ENCODE results near the gene TXNL1.
"Not testable (repeated sequence)": the region's sequence is repeated elsewhere in the genome, so short reads cannot be mapped to it uniquely, and the experiment has no call there.

Gene TXNL1

DNA sequence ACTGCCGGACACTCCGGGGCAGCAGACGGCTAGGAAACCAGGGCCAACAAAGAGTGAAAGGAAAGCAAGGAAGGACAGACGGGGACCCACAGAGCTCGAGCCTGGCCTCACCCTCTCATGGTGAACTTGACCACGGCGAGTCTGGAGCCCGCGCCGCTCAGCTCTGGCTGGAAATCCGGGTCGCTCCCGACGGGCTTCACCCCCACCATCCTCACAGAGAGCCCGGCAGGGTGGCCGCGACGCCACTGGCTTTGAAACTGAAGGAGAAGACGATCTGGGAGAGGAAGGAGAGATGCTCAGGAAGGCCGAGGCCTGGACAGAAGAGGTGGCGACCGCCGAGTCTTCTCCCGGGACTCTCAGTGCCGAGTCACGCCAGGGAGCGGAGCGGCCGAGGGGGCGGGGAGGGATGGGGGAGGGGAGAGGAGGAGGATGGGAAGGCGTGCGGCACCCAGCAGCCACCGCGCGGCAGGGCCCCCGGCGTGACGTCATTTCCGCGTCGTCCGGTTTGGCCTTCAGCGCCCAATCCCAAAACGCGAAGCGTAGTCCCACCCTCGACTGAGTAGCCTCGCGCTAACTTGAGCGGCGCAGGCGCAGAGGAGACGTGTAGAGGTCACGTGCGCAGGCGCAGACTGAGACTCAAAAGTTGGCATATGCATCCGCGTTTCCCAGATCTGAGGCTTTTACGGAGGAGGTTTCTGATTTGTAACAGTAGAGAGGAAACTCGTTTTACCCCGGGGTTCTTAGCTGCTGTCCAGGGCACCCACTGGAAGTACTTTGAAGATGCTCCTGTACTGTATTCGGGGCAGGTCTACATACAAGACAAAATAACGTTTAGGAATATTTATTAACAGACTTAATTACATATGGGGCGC, at the start of gene TXNL1:
TXNL1 (minus strand) TSS at position 361 of the 872 bp plus-strand sequence; CDS start at position 209, 152 bp downstream.
- DNase-seq = peak; percentile 97 to 98 (median 98)

DNA sequence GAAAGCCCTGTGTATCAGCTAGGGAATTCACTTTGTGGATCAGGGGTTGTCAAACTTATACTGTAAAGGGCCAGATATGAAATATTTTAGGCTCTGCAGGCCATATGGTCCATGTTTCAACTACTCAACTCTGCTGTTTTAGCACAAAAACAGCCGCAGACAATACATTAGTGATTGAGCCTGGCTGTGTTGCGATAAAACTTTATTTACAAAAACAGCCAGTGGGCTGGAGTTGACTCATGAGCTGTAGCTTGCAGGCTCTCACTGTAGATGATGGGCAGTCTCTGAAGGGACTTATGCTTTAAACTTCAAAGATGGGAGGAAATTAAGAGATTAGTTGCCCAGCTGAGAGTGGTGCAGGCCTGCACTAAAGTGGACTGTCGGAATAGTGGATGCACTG, 45.9 kb upstream of the TXNL1 start:
- no peak for DNase-seq

DNA sequence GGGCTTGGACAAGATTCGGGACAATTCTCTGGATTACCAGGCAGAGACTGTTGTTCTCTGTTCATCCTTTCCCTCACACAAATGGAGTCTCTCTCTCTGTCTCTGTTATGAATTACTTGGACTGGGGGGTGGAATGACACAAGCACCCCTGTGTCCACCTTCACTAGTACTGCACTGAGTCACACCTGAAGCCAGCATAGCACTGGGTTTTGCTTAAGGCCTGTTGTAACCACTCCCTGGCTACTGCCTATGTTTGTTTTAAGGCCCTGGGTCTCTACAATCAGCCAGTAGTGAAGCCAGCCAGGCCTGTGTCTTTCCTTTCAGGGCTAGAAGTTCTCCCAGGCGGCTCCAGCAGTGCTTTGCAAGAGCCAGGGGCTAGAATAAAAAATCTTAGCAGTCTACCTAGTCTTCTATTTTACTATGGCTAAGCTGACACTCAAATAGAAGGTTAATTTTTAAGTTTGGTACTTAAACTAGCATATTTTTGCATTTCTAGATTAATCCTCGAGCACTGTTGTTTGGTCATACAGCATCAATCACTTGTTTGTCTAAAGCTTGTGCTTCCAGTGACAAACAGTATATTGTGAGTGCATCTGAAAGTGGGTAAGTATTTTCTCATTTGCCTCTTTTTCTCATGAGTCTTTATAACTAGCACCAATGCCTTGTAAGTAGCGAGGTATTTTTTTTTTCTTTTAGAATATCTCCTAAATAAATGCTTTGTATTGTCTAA, 40.6 kb upstream of the TXNL1 start:
- DNase-seq = no peak

DNA sequence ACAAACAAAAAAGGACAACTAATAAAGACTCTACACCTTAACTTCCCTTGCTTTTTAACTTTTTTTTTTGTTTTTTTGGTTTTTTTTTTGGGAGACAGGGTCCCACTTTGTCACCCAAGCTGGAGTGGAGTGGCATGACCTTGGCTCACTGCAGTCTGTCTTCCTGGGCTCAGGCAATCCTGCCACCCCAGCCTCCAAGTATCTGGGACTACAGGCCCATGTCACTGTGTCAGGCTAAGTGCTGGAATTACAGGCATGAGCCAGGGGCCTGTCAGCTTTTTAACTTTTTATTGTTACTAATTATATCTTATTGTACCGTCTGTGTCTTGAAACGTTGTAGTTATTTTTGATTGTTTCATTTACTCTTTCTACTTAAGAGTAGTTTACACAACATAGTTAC, 38.2 kb upstream of the TXNL1 start:
- DNase-seq = no peak

DNA sequence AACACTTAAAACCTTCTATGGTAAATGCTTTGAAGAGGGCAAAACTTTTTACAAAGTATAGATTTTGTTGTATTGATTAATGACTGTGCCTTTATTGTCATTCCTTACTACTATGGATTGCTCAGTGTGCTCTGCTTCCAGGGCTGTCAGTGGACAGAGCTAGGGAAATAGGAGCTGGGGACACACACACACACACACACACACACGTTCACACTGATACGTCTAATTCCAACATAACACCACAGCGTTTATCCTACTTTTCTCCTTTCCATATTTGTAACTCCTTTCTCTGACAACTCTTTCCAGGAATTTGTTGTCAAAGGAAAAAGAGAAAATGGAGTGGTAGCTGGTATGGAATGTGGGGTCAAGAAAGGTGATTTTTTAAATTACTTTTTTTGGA, 34.6 kb upstream of the TXNL1 start:
- no peak for DNase-seq

DNA sequence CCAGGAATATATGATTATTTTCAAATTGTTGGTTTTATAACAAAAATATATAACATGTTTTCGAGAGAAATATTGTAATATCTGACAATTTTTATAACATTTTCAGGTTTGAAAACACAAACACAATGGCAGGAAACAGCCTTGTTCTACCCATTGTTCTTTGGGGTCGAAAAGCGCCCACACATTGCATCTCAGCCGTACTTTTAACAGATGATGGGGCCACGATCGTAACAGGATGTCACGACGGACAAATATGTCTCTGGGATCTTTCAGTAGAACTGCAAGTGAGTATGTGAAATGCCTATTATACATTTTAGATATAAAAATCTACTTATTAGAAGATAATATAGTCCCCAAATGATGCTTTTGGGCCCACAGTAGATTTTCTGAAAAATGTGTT, 34.0 kb upstream of the TXNL1 start:
- no peak for DNase-seq

DNA sequence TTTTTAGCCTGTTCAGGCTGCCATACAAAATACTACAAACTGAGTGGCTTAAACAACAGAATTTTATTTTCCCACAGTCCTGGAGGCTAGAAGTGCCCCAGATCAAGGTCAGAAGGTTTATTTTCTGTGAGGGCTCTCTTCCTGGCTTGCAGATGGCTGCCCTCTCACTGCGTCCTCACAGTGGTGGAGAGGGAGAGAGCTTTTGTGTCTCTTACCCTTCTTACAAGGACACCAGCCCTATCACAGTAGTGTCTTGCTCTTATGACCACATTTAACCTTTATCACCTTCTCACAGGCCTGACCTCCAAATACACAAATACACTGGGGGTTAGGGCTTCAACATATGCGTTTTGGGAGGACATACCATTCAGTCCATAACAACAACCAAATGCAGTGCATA, 24.5 kb upstream of the TXNL1 start:
- DNase-seq = no peak

DNA sequence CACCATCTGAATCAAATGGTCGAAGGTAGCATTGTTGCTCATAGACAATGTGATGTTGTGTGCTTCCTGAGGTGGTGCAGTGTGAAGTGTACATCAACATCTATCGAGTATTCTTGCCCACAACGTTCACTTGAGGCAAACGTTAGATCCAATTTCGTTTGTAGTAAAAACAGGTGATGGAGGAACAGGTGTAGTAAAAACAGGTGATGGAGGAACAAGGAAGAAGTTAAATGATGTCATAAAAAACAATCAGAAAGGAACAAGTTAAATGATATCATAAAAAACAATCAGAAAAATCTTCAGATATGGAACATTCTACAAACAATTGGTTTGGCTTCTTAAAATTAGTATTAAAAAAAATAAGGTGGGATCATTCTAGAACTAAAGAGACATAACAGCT, 24.1 kb upstream of the TXNL1 start:
- DNase-seq = no peak

DNA sequence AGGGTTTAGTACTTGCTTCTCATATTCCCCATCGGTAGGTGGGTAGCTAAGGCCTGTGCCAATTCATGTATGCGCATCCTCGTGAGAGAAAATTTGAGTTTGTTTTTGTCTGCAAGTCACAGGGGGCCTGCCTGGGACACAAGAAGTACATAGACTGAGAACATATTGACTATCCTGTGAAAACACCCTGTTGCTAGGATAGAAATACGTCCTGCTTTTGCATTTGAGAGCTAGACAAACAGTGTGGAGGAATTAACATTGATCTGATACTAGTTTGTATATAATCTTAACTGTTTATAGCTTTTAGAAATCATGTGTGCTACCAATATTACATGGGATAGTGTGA, 23.6 kb upstream of the TXNL1 start:
- DNase-seq = no peak

DNA sequence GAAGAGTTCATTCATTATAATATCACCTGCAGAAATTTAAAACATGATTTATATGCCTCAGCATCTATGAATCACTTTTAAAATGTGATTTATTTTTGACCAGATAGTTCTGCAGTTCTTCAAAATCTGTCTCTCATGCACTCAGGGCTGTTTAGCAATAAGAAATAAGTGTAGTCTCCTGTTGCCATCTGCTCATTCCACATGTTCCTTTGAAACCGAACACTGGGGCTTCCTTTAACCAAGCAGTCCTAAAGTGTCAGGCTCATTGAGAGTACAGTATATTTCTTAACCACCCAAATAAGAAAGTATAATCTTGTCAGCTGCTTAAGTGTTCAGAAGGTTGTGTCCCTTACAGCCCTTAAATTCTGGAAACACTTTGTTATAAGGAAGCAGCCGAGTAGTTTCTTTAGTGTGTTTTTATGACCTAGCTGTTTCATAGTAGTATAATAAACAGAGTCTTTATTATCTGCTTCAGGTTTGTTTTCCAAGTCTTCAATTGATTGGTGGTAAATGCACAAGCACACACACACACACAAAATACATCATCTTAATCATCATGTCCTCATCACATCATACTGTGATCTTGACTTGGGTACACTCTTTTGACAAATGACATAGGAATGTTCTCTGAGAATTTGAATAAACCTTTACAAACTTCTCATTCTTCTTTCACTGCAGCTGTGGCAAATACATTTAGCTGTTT, 23.1 kb upstream of the TXNL1 start:
- DNase-seq = no peak

DNA sequence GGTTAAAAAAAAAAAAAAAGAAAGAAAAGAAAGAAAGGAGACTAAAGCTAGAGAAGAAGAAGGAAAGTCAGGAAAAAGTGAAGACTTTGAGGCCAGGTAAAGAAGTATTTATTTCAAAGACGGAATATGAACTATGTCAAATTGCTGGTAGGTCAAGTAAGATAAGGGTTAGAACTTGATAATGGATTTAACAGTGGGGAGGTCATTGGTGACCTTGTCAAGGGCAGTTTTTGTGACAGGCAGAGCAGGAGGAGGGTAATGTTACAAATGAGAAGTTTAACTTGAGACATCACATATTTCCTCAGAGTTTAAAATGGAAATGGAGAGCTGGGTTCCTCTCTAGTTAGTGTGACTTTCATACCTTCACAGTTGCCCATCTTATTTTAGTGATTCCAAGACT, 22.3 kb upstream of the TXNL1 start:
- DNase-seq = no peak

DNA sequence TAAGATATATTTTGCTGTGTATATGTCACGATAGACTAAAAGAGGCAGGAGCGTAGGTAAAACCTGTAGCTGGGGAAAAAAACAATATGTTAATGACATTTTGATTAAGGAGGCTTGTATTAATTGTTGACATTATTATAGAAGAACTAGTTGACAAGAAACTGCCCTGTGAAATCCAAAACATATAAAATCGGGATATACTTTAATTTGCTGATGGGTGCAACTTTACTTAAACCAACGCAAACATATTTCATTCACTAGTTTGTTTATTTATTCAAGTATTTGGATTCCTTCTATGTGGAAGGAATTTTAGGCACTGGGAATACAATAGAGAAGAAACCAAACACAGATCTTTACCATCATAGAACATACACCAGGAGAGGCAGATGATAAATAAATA, 20.7 kb upstream of the TXNL1 start:
- no peak for DNase-seq

DNA sequence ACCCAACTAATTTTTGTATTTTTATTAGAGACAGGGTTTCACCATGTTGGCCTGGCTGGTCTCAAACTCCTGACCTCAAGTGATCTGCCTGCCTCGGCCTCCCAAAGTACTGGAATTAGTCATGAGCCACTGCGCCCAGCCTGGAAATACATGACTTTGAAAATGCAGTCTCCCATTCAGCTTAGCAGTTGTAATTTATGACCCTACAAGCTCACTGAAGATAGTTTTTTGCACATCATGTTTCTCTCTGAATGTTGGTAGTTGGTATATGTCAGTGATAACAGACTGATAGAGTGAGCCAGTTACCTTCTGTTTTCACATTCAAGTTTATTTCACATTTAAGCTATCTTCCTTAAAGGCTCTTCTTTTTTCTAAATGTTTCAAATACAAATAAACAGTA, 19.9 kb upstream of the TXNL1 start:
- no peak for DNase-seq

DNA sequence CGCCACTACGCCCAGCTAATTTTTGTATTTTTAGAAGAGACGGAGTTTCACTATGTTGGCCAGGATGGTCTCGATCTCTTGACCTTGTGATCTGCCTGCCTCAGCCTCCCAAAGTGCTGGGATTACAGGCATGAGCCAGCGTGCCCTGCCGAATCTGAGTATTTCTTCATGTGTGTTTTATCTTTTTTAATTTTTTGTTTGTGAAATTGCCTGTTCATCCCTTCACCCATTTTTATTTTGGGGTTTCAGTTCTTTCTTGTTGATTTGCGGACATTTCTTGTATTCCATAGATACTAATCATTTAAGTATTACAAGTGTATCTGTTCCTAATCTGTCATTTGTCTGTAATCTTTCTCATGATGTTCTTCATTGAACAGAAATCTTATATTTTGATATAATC, 15.9 kb upstream of the TXNL1 start:
- DNase-seq = not testable (repeated sequence)

DNA sequence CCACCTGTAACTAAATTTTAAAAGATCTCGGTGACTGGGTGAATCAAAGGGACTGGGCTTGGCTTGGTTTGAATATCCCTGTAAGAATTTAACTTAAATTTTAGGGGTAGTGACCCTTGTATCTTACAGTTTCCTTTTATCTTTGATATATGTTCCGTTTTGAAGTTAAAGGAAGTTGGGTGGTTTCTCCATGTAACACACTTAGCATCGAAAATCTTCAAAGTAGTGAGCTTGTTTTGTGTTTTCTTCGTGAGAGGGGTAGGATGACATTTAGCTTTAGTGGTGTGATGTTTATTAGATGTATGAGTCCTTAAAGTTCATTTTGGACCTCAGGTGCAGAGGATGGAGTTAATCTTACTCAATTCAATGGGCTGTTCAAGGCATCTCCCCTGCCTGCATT, 14.4 kb upstream of the TXNL1 start:
- DNase-seq = no peak

DNA sequence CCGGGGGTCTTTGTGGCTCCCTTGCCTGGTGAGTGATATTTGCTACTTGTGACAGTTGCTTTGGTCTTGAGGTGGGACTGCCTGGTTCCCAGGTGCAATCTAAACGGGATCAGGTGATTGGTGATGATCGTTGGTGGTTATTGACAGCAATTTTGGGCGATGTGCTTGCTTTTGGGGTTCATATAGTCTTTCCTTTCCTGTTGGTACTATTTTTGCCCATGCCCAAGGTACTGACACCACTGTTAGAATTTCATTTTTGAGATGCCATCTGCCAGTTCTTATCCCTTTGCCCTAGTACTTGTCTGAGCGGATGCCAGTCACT, 13.3 kb upstream of the TXNL1 start:
- DNase-seq = no peak

DNA sequence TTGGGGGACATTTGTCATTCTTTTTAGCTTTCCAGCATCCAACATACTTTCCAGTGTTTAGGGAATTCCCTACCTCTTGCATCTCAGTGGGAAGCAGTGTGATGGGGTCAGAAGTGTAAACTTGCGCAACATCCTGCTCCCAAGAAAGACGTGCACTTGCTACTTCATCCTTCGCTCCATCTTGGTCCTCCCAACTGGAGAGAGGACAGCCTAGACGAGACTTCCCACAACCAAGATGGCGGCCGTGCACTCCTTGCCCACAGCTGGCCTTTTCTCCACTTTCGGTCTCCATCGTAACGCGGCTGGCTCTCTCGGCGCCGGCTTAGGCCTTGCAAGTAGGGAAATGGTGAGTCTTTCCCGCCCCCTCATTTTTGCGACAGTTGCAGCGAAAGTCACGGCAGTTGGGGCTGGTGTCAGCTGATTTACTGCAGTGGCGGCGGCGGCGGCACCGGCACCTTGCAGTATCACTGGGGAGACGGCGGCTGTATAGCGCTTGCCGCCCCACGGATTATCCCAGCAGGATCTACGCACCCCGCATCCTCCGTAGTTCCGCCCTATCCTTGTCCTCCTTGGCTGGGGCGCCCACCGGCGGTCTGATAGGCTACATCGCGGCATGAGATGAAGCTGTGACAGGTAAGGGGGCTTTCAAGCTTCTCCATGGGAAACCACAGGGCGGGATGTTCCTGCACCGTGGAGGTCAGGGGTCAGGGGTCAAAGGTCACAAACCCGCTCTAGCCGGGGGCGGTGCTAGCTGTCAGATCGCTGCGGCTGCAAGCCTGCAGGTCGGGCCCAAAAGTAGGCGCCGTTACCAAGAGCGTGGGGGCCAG, 12.8 kb upstream of the TXNL1 start, which contains the start of gene WDR7:
WDR7 (plus strand) TSS at position 416 of the 827 bp plus-strand sequence. CDS start 21,157 bp downstream, outside the sequence.
- peak; percentile 80 to 87 (median 84) for DNase-seq

DNA sequence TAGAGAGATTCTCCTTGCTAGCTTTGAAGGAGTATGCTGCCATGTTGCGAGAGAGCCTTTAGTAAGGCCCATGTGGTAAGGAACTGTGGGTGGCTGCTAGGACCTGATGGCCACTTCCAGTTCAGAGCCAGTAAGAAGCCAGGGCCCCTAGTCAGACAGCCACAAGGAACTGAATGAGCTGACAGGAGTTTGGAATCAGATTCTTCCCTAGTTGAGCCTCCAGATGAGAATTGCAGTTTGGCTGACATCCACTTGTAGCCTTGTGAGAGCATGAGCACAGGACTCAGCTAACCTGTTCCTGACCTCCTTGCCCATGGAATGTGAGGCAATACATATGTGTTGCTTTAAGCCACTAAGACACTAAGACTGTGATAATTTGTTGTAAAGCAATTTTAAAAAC, 11.6 kb upstream of the TXNL1 start:
- no peak for DNase-seq

DNA sequence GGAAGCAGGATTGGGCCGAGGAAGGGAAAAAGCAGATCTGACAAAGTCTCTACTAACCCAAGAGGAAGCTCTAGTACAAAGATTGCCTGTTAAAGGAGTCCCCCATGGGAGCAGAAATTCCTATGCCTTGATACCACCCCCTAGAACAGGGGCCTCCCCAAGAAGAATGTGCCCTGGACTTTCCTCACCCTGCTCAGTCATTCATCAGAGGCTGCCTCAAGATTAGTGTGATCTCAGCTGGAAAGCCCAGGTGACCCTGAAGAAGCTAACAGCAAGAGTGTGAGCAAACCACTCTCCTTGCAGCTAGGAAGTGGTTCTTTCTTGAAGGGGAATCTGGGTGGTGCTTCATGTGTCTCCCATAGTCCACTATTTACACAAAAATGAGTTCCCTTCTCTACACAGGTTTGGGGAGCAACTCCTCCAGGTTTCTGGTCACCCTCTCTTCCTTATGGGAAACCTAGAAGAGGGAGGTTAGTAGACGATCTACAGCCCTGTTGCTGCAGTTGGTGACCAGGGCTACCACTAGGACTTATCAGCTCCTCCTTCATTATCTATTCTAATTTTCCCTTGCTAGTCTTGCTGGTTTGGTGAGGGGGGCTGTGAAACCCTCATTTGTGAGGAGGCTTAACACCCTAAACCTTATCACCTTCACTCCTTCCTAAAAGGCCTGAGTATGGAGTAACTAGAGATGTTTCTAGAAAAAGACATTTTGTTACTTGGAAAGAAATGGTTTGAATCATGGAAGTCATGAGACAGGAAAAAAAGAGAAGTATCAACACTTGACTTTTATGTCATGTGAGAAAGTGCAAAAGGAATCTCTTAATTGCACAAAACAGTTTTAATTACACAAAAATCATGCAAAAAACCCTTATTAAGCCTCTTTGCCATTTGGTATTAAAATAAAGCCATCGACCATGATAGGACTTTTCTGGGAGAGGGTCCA, 9.8 kb upstream of the TXNL1 start:
- no peak for DNase-seq

DNA sequence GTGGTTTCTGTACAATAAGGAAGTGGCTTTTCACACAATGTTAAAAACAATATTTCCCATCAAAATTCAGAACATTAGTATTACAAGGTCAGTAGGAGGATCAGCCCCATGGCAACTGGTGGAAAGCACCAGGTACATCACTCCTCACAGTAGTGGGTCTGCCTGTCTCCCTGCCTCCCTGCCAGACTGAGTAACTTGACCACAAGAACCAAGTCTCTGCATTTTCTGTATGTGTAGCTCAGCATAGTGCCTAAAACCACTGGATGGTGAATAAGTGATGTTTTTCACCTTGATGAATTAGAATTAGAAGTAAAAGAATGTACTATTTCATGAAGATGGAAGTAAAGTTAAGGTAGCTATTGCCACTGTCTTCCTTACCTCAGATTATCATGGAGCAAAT, 8.7 kb upstream of the TXNL1 start:
- DNase-seq = no peak

DNA sequence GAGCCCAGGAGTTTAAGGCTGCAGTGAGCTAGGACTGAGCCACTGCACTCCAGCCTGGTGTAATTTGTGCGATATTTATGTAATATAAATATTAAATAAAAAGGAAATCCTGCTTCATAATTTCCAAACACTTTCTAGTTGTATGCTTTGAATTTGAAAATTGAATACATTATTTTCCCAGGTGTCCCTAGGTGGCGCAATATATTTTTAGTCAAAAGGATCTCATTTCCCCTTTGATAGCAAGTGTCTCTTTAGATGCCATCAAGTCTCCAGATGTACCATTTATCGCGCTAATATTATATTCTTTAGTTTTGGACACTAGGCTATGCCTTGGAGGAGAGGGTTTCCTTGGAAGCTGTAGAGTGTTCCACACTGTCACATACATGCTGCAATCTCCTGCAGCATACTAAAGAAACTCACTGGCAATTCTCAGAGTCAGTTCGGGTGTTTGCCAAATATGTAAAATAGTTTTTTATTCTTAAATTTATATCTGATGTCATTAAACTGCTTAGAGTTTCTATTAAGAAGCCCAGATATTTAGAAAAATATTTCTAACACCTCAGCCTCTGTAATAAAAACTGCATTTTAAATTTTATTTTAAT, 7.1 kb upstream of the TXNL1 start:
- DNase-seq = no peak
